ENCODE measurements around the gene CMTM3. TPM values are rescaled to one million over a fixed set of nuclear protein-coding genes. Genes with fewer than 3 reads are reported as not detected.
"Not testable (repeated sequence)": the region's sequence is repeated elsewhere in the genome, so short reads cannot be mapped to it uniquely, and the experiment has no call there.

CMTM3 gene
- total and polyA plus RNA-seq, 5 donors from 2014 or later, result 83.1 to 127 (median 123) TPM

DNA sequence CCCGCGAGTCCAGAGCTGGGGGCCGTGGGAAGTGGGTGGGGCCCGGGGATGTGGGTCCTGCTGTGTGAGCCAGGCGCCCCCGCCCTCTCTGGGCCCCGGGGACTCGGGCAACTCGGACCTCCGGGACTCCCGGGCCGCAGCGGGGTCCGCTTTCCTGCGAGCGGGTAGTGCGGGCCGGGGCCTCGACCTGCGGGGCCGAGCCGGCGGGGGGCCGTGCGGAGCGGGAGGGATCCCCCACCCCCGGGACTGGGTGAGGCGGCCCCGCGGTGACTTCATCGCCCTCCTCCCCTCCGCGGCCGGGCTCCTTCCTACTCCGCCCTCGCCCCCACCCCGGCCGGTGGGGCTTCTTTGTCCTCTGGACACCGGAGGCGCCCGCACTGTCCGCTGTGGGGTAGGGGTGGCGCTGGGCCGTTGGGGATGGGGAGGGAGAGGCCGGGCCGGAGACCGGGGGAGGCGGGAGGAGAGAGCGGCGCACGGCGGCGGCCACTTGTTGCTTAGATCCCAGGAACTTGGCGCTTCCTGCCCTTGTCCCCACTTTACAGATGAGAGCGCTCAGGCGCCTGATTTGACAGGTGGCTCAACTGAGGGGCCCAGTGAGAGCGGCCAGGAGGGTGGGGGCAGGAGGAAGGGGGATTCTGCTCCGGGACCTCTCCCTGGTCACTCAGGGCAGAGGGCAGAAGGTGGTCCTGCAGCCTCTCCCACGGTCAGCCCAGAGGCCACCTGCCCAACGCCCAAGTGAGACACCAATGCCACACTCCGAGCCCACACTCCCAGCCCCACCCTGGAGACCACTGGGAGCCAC, 874 bp downstream of the CMTM3 start:
- peak overlapping the region in 3 of 4 donors; percentile 85 to 92 (median 90) for H3K4me3 Mint-ChIP-seq
- ATAC-seq (ENCODE audit: low read depth in 2 of 2) (no peak), DNase-seq (peak in 1 of 3 donors; percentile 43)
- peaks cover 45% of the 10 kb centered on the region for H3K4me1 ChIP-seq (ENCODE audit: control insufficient read depth, insufficient read depth, low read length, poor library complexity, severe bottlenecking)
- H3K27me3 Mint-ChIP-seq, result no peaks in the 10 kb centered on the region
- no peaks in the 10 kb centered on the region for H3K27me3 ChIP-seq (ENCODE audit: control insufficient read depth, insufficient read depth, low read length)
- peak overlapping the region; percentile 23 to 95 (median 59) for H3K27ac Mint-ChIP-seq
- H3K27ac ChIP-seq (ENCODE audit: insufficient read depth, low read length, poor library complexity, severe bottlenecking), result peak overlapping the region; percentile 73
- no peaks in the 10 kb centered on the region for H3K36me3 Mint-ChIP-seq
- H3K36me3 ChIP-seq (ENCODE audit: control insufficient read depth, insufficient read depth, low read length), result peaks cover 16% of the 10 kb centered on the region
- no peaks in the 10 kb centered on the region for H3K9me3 ChIP-seq (ENCODE audit: control insufficient read depth in 2 of 2, low read length in 2 of 2)
- H3K4me1 Mint-ChIP-seq, result peaks cover 8 to 55% (median 32%) of the 10 kb centered on the region in 4 donors
- H3K9me3 Mint-ChIP-seq, result peaks cover 0 to 10% (median 1%) of the 10 kb centered on the region in 7 donors
- peak overlapping the region; percentile 48 for H3K4me3 ChIP-seq (ENCODE audit: low read depth, low read length)

DNA sequence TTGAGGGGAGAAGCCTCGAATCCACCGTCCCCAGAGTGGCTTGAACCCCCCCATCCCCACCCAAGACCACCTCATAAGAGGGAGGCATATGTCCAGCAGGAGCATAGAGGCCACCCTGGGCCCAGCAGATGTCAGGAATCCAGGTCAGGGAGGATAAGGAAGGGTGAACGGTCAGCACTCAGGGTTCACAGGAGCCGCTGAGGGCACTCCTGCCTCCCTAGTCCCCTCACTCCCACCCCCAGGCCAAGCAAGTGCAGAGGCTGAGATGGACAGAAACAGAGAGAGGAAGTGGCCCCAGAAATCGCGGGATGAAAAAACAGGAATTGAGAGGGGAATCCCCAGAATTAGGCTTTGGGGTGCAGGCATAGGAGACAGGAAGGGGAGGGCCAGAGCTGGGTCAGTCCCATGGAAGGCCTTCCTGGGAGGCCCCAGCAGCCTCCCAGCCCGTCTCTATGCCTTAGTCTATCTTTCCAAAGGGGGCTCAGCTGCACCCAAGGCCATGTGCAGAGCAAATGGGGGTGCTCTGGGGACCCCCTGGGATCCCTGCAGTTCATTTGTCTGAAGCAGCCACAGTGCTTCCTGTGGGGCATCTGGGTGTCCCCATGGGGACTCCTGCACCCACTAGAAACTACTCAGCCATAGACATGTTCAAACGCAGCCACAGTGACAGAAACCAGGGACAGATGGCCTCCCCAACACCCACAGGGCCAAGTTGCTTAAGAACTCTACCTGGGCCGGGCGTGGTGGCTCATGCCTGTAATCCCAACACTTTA, 1.7 kb downstream of the CMTM3 start:
- Histone ChIP-seq H3K9me3 (ENCODE audit: control insufficient read depth in 2 of 2, low read length in 2 of 2) (no peaks in the 10 kb centered on the region), H3K27ac (ENCODE audit: insufficient read depth, low read length, poor library complexity, severe bottlenecking) (peak overlapping the region; percentile 73), H3K27me3 (ENCODE audit: control insufficient read depth, insufficient read depth, low read length) (no peaks in the 10 kb centered on the region), H3K4me3 (ENCODE audit: low read depth, low read length) (peak overlapping the region; percentile 48), H3K36me3 (ENCODE audit: control insufficient read depth, insufficient read depth, low read length) (peaks cover 24% of the 10 kb centered on the region), H3K4me1 (ENCODE audit: control insufficient read depth, insufficient read depth, low read length, poor library complexity, severe bottlenecking) (peaks cover 45% of the 10 kb centered on the region)
- H3K36me3 Mint-ChIP-seq, result no peaks in the 10 kb centered on the region
- H3K4me1 Mint-ChIP-seq, result peaks cover 8 to 47% (median 27%) of the 10 kb centered on the region in 4 donors
- peak overlapping the region; percentile 85 to 94 (median 91) for H3K4me3 Mint-ChIP-seq
- H3K9me3 Mint-ChIP-seq, result peaks cover 0 to 6% (median 0%) of the 10 kb centered on the region in 7 donors
- ATAC-seq (ENCODE audit: low read depth in 2 of 2) (no peak), DNase-seq (peak in 1 of 3 donors; percentile 19)
- H3K27me3 Mint-ChIP-seq, result no peaks in the 10 kb centered on the region
- peak overlapping the region; percentile 75 to 95 (median 88) for H3K27ac Mint-ChIP-seq

- Histone ChIP-seq H3K27ac (ENCODE audit: insufficient read depth, low read length, poor library complexity, severe bottlenecking) (peak overlapping the region; percentile 36), H3K4me1 (ENCODE audit: control insufficient read depth, insufficient read depth, low read length, poor library complexity, severe bottlenecking) (peaks cover 42% of the 10 kb centered on the region), H3K36me3 (ENCODE audit: control insufficient read depth, insufficient read depth, low read length) (peaks cover 47% of the 10 kb centered on the region), H3K27me3 (ENCODE audit: control insufficient read depth, insufficient read depth, low read length) (no peaks in the 10 kb centered on the region), H3K9me3 (ENCODE audit: control insufficient read depth in 2 of 2, low read length in 2 of 2) (no peaks in the 10 kb centered on the region), H3K4me3 (ENCODE audit: low read depth, low read length) (no peak overlapping the region)
- peak overlapping the region; percentile 49 to 93 (median 75) for H3K27ac Mint-ChIP-seq
- peak; percentile 35 to 46 for ATAC-seq (ENCODE audit: low read depth in 2 of 2)
- H3K4me1 Mint-ChIP-seq, result peaks cover 8 to 41% (median 25%) of the 10 kb centered on the region in 4 donors
- H3K4me3 Mint-ChIP-seq, result peak overlapping the region; percentile 28 to 93 (median 79)
- peak; percentile 68 to 79 (median 73) for DNase-seq
- H3K36me3 Mint-ChIP-seq, result peaks cover 3% of the 10 kb centered on the region
- H3K27me3 Mint-ChIP-seq, result no peaks in the 10 kb centered on the region
- peaks cover 0 to 6% (median 0%) of the 10 kb centered on the region in 7 donors for H3K9me3 Mint-ChIP-seq
Observed at GRCh38 chr16:66608241-66609138, 4.0 kb downstream of the CMTM3 start.

GRCh38 chr16:66609139-66609510, 4.6 kb downstream of the CMTM3 start:
- DNase-seq (no peak), ATAC-seq (ENCODE audit: low read depth in 2 of 2) (no peak)
- Mint-ChIP-seq H3K27ac (peak overlapping the region in 2 of 3 donors; percentile 26 to 49), H3K27me3 (no peaks in the 10 kb centered on the region), H3K4me3 (no peak overlapping the region), H3K9me3 (no peaks in the 10 kb centered on the region), H3K36me3 (peaks cover 3% of the 10 kb centered on the region), H3K4me1 (peaks cover 8 to 35% (median 19%) of the 10 kb centered on the region in 4 donors)
- H3K4me1 ChIP-seq (ENCODE audit: control insufficient read depth, insufficient read depth, low read length, poor library complexity, severe bottlenecking), result peaks cover 36% of the 10 kb centered on the region
- H3K9me3 ChIP-seq (ENCODE audit: control insufficient read depth in 2 of 2, low read length in 2 of 2), result no peaks in the 10 kb centered on the region
- peaks cover 51% of the 10 kb centered on the region for H3K36me3 ChIP-seq (ENCODE audit: control insufficient read depth, insufficient read depth, low read length)
- H3K27ac ChIP-seq (ENCODE audit: insufficient read depth, low read length, poor library complexity, severe bottlenecking), result no peak overlapping the region
- H3K4me3 ChIP-seq (ENCODE audit: low read depth, low read length), result no peak overlapping the region
- H3K27me3 ChIP-seq (ENCODE audit: control insufficient read depth, insufficient read depth, low read length), result no peaks in the 10 kb centered on the region

DNA sequence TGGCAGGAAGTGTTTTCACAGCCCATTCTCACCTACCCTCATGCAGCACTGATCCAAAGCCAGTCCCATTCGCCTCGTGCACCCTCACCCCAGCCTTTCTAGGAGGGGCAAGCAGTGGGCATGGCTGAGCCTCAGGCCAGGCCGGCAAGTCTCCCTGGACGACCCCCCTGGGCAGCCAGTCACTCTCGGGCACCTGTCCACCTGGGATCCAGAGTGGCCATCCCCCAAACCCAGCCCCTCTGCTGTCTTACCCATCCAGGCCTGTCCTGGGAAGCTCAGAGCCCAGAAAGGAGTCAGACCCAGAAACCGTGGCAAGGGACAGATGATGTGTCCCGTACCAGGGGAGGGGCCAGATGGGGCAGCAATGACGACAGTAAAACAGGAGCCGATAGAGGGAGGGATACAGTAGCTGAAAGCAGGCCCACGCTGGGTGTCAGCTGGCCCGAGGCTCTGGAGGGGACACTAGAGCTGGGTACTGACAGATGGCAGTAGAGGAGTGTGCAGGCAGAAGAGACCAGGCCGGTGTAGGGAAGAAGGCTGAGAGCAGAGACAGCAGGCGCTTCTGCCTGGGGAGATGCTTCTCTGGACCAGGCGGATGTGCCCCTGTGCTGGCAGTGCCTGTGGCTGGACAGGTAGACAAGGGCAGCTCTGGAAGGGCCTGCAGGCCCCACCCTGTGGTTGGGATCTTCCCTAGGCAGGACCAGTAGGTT, 5.8 kb downstream of the CMTM3 start:
- ATAC-seq (ENCODE audit: low read depth in 2 of 2), result no peak
- H3K27ac ChIP-seq (ENCODE audit: insufficient read depth, low read length, poor library complexity, severe bottlenecking), result no peak overlapping the region
- DNase-seq, result no peak
- H3K36me3 ChIP-seq (ENCODE audit: control insufficient read depth, insufficient read depth, low read length), result peaks cover 57% of the 10 kb centered on the region
- Mint-ChIP-seq H3K4me1 (peaks cover 8 to 35% (median 19%) of the 10 kb centered on the region in 4 donors), H3K27ac (peak overlapping the region in 1 of 3 donors; percentile 51), H3K27me3 (no peaks in the 10 kb centered on the region), H3K4me3 (peak overlapping the region in 1 of 4 donors; percentile 67), H3K36me3 (peaks cover 3% of the 10 kb centered on the region), H3K9me3 (no peaks in the 10 kb centered on the region)
- H3K4me1 ChIP-seq (ENCODE audit: control insufficient read depth, insufficient read depth, low read length, poor library complexity, severe bottlenecking), result peaks cover 34% of the 10 kb centered on the region
- no peaks in the 10 kb centered on the region for H3K27me3 ChIP-seq (ENCODE audit: control insufficient read depth, insufficient read depth, low read length)
- H3K9me3 ChIP-seq (ENCODE audit: control insufficient read depth in 2 of 2, low read length in 2 of 2), result no peaks in the 10 kb centered on the region
- no peak overlapping the region for H3K4me3 ChIP-seq (ENCODE audit: low read depth, low read length)

- not testable (repeated sequence) for H3K36me3 Mint-ChIP-seq
Observed at GRCh38 chr16:66611911-66612310, 7.4 kb downstream of the CMTM3 start.

More at GRCh38 chr16:66611911-66612310, 7.4 kb downstream of the CMTM3 start:
- not testable (repeated sequence) for H3K27me3 ChIP-seq (ENCODE audit: control insufficient read depth, insufficient read depth, low read length); H3K9me3 ChIP-seq (ENCODE audit: control insufficient read depth in 2 of 2, low read length in 2 of 2); H3K9me3 Mint-ChIP-seq; H3K27me3 Mint-ChIP-seq; H3K4me3 Mint-ChIP-seq; H3K27ac Mint-ChIP-seq; H3K4me3 ChIP-seq (ENCODE audit: low read depth, low read length); H3K27ac ChIP-seq (ENCODE audit: insufficient read depth, low read length, poor library complexity, severe bottlenecking); ATAC-seq (ENCODE audit: low read depth in 2 of 2); DNase-seq
- Histone ChIP-seq H3K4me1 (ENCODE audit: control insufficient read depth, insufficient read depth, low read length, poor library complexity, severe bottlenecking) (peaks cover 18% of the 10 kb centered on the region), H3K36me3 (ENCODE audit: control insufficient read depth, insufficient read depth, low read length) (peaks cover 57% of the 10 kb centered on the region)
- peaks cover 5 to 20% (median 13%) of the 10 kb centered on the region in 4 donors for H3K4me1 Mint-ChIP-seq

All from CD4-positive, CD25-positive, alpha-beta regulatory T cell (primary cell).